Activated CD4-positive, alpha-beta T cell treated with anti-CD3 and anti-CD28 coated beads for 1 hour (primary cell): ENCODE data around the gene SGK1.
"Not testable (repeated sequence)": the region's sequence is repeated elsewhere in the genome, so short reads cannot be mapped to it uniquely, and the experiment has no call there.

Source experiments
- DNase-seq: peaks from one replicate; pipeline ENCODE4 v3.0.0-alpha.2; 2020

The SGK1 gene

GRCh38 chr6:134326192-134326591 lies 8.3 kb upstream of the SGK1 start:
- DNase-seq, result not testable (repeated sequence)

- DNase-seq, result no peak
These were observed 6.9 kb upstream of the SGK1 start for GRCh38 chr6:134324766-134325165.

GRCh38 chr6:134324141-134324540 lies 6.2 kb upstream of the SGK1 start:
- no peak for DNase-seq

GRCh38 chr6:134323698-134324097 lies 5.8 kb upstream of the SGK1 start:
- DNase-seq, result no peak

- DNase-seq, result no peak
These were observed 5.4 kb upstream of the SGK1 start for GRCh38 chr6:134323294-134323693.

GRCh38 chr6:134322216-134322615 lies 4.3 kb upstream of the SGK1 start:
- DNase-seq, result no peak

- no peak for DNase-seq
These were observed 3.3 kb upstream of the SGK1 start for GRCh38 chr6:134321246-134321645.

GRCh38 chr6:134319686-134320085 lies 1.8 kb upstream of the SGK1 start:
- DNase-seq, result not testable (repeated sequence)

- no peak for DNase-seq
These were observed 1.0 kb upstream of the SGK1 start for GRCh38 chr6:134318974-134319281.

- no peak for DNase-seq
These were observed 493 bp upstream of the SGK1 start for GRCh38 chr6:134318236-134318973.

- DNase-seq, result no peak
These were observed 1.0 kb downstream of the SGK1 start for GRCh38 chr6:134316733-134317431.

- DNase-seq, result no peak
These were observed 1.9 kb downstream of the SGK1 start for GRCh38 chr6:134315974-134316441.

- DNase-seq, result no peak
These were observed 2.7 kb downstream of the SGK1 start for GRCh38 chr6:134315189-134315588.

- no peak for DNase-seq
These were observed 3.7 kb downstream of the SGK1 start for GRCh38 chr6:134314006-134314821.

- no peak for DNase-seq
These were observed 5.8 kb downstream of the SGK1 start for GRCh38 chr6:134312038-134312660.

- no peak for DNase-seq
These were observed 7.1 kb downstream of the SGK1 start for GRCh38 chr6:134310817-134311216.

GRCh38 chr6:134309983-134310605 lies 7.8 kb downstream of the SGK1 start:
- no peak for DNase-seq

- DNase-seq, result no peak
These were observed 8.7 kb downstream of the SGK1 start for GRCh38 chr6:134309227-134309626.

- no peak for DNase-seq
These were observed 9.1 kb downstream of the SGK1 start for GRCh38 chr6:134308800-134309199.

GRCh38 chr6:134307870-134308269 lies 10.0 kb downstream of the SGK1 start:
- no peak for DNase-seq

GRCh38 chr6:134307075-134307474 lies 10.8 kb downstream of the SGK1 start:
- no peak for DNase-seq

GRCh38 chr6:134304381-134304780 lies 13.5 kb downstream of the SGK1 start:
- not testable (repeated sequence) for DNase-seq

GRCh38 chr6:134303891-134304290 lies 14.0 kb downstream of the SGK1 start:
- no peak for DNase-seq
